ENCODE data around the gene TADA2B. TPM values are rescaled to one million over a fixed set of nuclear protein-coding genes. Genes with fewer than 3 reads are reported as not detected.

TADA2B gene, protein sequence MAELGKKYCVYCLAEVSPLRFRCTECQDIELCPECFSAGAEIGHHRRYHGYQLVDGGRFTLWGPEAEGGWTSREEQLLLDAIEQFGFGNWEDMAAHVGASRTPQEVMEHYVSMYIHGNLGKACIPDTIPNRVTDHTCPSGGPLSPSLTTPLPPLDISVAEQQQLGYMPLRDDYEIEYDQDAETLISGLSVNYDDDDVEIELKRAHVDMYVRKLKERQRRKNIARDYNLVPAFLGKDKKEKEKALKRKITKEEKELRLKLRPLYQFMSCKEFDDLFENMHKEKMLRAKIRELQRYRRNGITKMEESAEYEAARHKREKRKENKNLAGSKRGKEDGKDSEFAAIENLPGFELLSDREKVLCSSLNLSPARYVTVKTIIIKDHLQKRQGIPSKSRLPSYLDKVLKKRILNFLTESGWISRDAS
- 5.2 and 6.2 TPM in 2 replicates for polyA plus RNA-seq (2014; cell fraction: cytosol; rRNA removed)
- 2.6 and 3.3 TPM in 2 replicates for polyA plus RNA-seq (2014; cell fraction: nucleus; rRNA removed)

GRCh38 chr4:7043284-7044136, at the start of gene TADA2B:
TSS of gene TADA2B (plus strand) at chr4:7043372. CDS start at chr4:7043580, 208 bp downstream.
- DNase-seq (ENCODE audit: low spot score): peak; percentile 30

DNA sequence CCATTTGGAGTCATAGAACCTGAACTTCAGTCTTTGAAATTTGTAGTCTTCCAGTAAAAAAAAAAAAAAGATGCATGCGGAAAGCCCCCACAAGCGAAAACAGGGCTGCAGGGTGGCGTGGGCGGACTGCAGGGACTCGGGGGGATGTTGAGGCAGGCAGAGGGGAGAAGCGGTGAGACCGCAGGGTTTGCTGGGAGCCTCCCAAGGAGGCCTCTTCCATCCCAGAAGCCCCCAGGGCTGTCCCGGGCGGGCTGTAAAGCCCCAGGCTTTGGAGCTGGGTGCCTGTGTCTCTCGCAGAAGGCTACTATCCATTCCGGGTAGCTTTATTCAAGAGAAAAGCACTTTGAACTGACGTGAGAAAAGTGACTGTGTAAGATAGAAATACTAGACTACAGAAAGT, 46.7 kb upstream of the TADA2B start:
- DNase-seq (ENCODE audit: low spot score): no peak

GRCh38 chr4:6999172-7000086, 43.7 kb upstream of the TADA2B start:
- DNase-seq (ENCODE audit: low spot score): no peak

GRCh38 chr4:7000421-7001176, 42.6 kb upstream of the TADA2B start:
- no peak for DNase-seq (ENCODE audit: low spot score)

GRCh38 chr4:7001271-7001670, 41.9 kb upstream of the TADA2B start:
- no peak for DNase-seq (ENCODE audit: low spot score)

DNA sequence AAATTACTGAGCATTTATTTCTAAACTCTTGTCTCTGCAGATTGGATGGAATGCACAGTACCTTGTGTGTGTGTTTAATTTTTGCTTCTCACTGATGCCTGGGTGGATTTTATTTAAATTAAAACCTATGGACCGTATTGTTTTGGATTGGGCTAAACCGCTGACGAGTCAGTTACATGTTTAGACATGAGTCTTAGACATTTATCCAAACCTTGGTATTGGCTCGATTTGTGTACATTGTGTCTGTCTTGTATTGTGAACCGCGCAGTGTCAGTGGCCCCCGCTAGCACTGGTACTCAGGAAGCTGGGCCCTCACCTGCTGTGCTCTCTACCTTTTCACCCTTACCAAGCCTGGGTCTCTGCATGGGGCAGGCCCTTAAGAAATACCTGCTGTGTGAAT, 40.8 kb upstream of the TADA2B start:
- DNase-seq (ENCODE audit: low spot score): no peak

GRCh38 chr4:7003176-7003878, 39.8 kb upstream of the TADA2B start:
- DNase-seq (ENCODE audit: low spot score): no peak

GRCh38 chr4:7003879-7004240, 39.3 kb upstream of the TADA2B start:
- DNase-seq (ENCODE audit: low spot score): no peak

GRCh38 chr4:7004331-7004730, 38.8 kb upstream of the TADA2B start:
- DNase-seq (ENCODE audit: low spot score): no peak

- no peak for DNase-seq (ENCODE audit: low spot score)
Observed at GRCh38 chr4:7005571-7005970, 37.6 kb upstream of the TADA2B start.

DNA sequence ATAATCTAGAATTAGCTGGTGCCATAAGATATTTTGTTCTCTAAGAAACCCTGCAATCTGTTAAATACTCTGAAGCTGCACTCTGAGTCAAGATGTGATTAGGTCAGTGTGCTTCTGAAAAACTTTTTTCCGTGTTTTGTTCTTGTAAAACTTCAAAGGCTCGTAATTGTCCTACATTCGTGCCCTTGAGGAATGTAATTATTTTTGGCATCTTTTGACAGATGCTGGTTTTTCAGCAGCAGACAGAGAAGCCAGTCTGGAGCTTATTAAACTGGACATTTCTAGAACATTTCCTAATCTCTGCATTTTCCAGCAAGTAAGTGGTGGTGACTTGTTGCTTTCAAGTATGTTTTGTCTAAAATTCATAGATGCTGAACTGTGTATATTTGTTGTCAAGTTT, 36.8 kb upstream of the TADA2B start:
- DNase-seq (ENCODE audit: low spot score): no peak

GRCh38 chr4:7007142-7007907, 35.8 kb upstream of the TADA2B start:
- no peak for DNase-seq (ENCODE audit: low spot score)

GRCh38 chr4:7007944-7008343, 35.2 kb upstream of the TADA2B start:
- no peak for DNase-seq (ENCODE audit: low spot score)

DNA sequence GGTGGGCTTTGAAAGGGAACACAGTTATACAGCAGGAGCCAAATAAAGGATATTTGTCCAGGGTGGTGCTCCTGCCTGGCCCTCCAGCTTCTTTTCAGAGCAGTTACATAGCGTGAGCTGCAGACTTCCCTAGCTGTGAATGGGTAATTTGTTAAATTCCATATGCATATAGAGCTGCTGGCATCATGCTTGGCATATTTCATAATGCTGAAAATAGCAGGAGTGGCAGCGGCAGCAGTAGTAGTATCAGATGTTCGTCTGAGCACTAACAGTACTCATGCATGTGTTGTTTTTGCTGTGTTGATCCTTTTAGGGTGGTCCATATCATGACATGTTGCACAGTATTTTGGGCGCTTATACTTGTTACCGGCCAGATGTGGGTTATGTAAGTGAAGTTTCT, 33.6 kb upstream of the TADA2B start:
- DNase-seq (ENCODE audit: low spot score): no peak

DNA sequence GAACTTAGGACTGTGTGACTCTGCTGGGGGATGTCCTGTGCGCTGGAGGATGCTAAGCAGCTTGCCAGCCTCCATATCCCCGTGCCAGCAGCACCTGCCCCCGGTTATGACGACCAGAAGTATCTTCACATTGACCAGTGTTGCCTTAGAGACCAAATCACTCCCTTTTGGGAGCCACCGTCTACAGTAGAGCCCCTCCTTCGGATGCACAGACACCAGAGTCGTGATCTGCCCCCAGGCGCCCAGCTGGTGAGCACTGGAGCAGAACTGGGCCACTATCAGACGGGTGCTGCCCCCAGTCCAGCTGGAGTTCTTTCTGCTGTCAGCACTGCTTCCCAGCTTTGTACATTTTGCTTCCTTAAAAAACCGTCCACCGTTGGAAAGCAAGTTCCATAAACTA, 30.0 kb upstream of the TADA2B start:
- DNase-seq (ENCODE audit: low spot score): no peak

DNA sequence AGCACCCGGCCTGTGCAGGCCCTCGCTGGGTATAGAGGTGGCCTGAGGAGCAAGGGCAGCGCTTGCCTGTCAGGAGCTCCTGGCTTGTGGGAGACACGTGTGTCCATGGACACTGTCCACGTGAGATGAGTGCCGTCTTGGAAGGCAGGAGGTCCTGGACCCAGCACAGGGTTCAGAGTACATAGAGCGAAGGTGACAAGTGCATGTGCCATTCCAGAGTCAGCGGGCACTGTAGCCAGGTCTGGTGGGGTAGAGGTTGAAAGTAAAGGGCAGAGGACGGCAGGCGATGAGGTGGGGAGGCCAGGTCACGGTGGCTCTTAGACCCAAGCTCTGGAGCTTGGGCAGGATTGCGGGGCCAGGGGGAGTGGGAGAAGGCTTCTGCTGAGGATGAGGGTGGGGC, 28.4 kb upstream of the TADA2B start:
- no peak for DNase-seq (ENCODE audit: low spot score)

DNA sequence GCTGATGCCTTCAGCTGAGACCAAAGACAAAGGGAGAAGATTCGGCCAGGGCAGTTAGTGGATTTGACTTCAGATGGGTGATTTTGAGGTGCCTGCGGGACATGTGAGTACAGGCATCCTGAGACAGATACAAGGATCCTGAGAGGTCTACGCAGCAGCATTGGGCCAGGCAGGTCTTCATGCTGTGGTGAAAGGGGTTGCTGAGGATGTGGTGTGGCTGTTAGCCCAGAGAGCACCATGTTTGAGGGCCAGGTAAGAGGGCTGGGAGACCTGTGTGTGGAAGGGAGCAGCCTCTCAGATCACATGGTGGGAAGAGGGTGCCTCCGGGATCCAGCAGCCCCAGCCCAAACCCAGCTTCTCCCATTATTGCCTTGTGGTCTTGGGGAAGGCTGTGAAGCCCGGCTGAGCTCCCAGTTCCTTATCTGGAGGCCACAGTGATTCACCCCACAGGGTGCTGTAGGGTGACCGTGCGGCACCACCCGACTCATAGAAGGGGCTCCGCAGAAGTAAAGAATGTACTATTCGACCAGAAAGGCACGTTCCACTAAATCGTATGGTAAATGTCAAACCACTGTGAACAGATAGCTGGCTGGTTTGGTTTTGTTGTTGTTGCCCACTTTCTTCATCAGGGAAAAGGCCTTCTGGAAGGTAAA, 27.7 kb upstream of the TADA2B start:
- no peak for DNase-seq (ENCODE audit: low spot score)

GRCh38 chr4:7016086-7016485, 27.1 kb upstream of the TADA2B start:
- DNase-seq (ENCODE audit: low spot score): no peak

DNA sequence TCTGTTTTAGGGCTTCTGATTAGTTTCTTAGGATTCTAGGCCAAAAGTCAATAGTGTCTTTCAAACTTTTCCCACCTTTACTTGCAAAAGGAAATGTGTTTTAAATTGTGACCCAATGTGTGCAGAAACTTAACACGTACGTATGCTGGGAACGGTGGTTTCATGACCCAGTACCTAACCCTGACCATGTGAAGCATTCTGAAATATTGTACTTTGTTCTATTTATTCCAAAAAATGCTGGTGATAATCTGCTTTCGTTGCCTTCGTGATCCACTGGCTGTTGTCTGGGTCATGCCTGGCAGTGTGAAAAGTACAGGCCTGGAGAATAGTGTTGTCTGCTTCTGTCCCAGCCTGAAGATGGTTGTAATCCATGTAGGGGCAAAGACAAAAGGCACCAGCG, 26.7 kb upstream of the TADA2B start:
- no peak for DNase-seq (ENCODE audit: low spot score)
